GM12873 (cell line): Measurements from ENCODE around the gene ZNF687.

Experiments used
- CTCF ChIP-seq: IDR thresholded peaks from 2 replicates; pipeline ENCODE4 v1.5.1; 2012; ENCODE audit warnings: low read depth, mild to moderate bottlenecking, moderate library complexity, low read length, control low read depth; ENCODE audit not compliant: insufficient read depth; ENCODE audit errors: missing control alignments

ZNF687 gene

DNA sequence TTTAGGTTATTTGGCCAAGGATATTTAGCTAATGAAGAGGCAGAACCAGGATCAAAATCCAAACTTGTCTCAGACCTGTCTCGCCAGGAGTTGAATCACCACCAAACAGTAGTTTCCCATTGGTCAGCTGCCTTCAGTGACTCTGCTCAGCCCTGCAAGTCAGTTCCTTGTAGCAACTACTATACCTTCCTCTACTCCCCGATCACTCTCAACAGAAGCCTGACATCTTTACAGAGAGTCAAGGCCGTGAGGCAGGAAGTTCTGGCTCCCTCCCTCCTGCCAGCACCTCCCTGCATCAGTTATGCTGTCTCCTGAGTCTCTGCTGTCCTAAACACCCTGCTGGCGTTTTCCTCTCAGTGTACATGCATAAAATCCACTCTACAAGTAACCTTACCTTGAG lies 14.3 kb upstream of the ZNF687 start:
- TF ChIP-seq CTCF, result no peak

DNA sequence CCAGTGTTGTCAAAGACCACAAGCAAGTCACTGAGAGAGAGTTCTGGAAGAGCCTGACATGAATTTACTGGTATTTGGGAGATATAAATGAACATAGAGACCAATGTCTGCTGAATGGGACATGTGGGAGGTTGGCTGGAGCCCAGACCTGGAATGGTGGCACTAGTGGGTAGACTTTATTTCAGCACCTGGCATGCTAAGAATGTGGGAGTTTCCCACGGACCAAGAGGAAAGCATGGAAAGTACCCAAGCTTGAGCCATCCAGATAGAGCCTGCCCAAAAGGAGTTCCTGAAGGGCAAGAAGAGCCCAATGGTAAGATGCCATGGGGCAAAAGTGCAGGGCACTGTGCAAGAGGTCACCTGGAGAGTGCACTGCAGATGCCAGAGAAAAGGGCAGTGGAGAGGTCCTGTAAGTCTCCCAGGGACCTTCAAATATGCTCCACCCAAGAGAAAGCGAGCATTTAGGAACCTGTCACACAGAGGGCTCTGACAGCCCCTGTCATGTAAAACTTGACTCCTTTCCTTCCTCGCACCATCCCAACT lies 8.1 kb upstream of the ZNF687 start:
- TF ChIP-seq CTCF, result no peak

GRCh38 chr1:151277249-151277648 lies 4.8 kb upstream of the ZNF687 start:
- TF ChIP-seq CTCF, result no peak

DNA sequence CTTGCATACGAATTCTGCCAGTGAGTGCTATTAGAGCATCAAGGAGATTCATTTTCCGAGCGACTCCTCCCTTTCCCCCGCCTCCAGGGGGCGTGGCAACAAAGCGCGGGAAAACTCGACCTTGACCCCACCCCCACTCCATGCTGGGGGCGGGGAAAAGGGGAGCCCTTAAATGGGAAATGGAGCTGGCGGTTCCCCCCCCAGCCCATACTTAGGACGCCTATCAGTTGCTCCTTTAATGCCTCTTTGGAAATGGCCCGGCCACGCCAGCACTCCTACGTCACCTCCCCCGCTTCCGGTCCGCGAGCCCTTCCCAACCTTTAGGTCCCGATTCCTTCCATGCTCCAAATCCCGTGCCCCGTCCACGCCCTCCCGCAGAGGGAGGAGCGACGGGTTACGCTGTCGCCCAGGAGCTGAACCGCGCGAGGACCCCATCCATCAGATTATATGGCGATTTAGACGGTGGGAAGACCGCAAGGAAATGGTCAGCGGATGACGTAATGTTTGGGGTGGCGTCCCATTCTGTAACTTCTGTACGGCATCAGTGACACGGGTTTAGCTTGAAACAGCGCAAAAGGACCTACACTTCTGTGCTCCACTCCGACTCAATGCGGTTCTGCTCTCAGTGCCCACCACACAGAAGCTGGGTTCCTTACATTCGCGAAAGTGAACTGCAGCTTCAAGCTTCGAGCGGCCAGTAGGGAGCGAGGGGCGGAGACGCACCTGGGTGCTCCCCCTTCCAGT lies 702 bp upstream of the ZNF687 start:
- TF ChIP-seq CTCF, result peak; percentile 6

GRCh38 chr1:151282883-151283725 lies 1.0 kb downstream of the ZNF687 start:
- no peak for TF ChIP-seq CTCF

DNA sequence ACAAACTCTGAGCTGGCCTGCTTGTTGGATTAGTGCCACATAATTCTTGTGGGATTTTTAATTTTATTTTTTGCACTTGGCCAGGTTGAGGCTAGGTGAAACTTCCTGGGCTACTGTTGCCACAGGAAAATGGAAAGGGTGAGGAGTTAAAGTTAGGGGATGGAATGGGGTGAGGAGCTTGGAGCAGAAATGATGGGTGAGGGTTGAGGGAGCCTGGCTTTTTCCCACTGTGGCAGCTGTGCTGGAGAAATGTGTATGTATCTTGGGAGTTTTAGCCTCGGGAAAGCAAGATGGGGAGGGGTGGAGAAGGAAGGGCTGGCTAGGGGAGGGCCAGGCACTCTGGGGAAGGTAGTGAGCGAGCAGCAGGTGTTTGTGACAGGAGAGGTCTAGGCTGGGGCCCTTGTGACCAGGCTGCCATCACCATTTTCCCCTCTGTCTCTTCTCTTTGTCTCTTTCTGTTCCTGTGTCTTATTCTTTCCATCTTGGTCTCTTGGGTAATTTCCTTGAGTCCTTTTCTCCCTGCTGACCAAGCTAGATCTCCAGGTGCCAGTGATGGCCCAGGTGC lies 2.0 kb downstream of the ZNF687 start:
- TF ChIP-seq CTCF, result no peak
